CD4-positive, alpha-beta T cell (primary cell): Measurements from ENCODE around the gene P2RY13. TPM values are rescaled to one million over a fixed set of nuclear protein-coding genes. Genes with fewer than 3 reads are reported as not detected.

Experiments
- ATAC-seq: fragments of 200-7000 bp; cut with Tn5 transposase; one replicate; pipeline ENCODE4 v1.10.0; 2022; ENCODE audit warnings: mild to moderate bottlenecking; ENCODE audit not compliant: poor library complexity
- CTCF ChIA-PET: fragments of 350-600 bp; sonication (Branson Sonifier 250); formaldehyde crosslinking; loops from one replicate; lab custom pipeline; 2021; ENCODE audit warnings: antibody characterized with exemption, inconsistent platforms; lab: Charles Lee
- POLR2A ChIA-PET: fragments of 350-600 bp; sonication (Branson Sonifier 250); formaldehyde crosslinking; loops from one replicate; lab custom pipeline; 2021; ENCODE audit warnings: antibody characterized with exemption, inconsistent platforms; lab: Charles Lee
- DNase-seq, 14 experiments: peaks; one replicate each; pipeline ENCODE4 v3.0.0-alpha.2; 2013 to 2020; ENCODE audit warnings: mixed read lengths in 2 of 14
- H3K27ac ChIP-seq, 2 donors: one replicate each; pipeline versions ENCODE4 v1.5.1 to v1.7.0; 2013; ENCODE audit warnings: low read length in 2 of 2, low read depth in 1 of 2, mild to moderate bottlenecking in 1 of 2
- H3K27me3 ChIP-seq, 2 experiments: 1 replicate in 1 of 2; 2 replicates in 1 of 2; pipeline versions ENCODE4 v1.6.1 to v1.7.0; 2013; ENCODE audit warnings: low read length in 2 of 2, control low read depth in 1 of 2, mild to moderate bottlenecking in 1 of 2, moderate library complexity in 1 of 2; ENCODE audit not compliant: insufficient read depth in 2 of 2, control insufficient read depth in 1 of 2
- H3K36me3 ChIP-seq: one replicate; pipeline ENCODE4 v1.6.1; 2013; ENCODE audit warnings: low read length, control low read depth; ENCODE audit not compliant: insufficient read depth
- H3K4me1 ChIP-seq: one replicate; pipeline ENCODE4 v1.6.1; 2013; ENCODE audit warnings: low read length, control low read depth; ENCODE audit not compliant: insufficient read depth
- H3K4me3 ChIP-seq: one replicate; pipeline ENCODE4 v1.5.1; 2013; ENCODE audit warnings: mild to moderate bottlenecking, low read length, moderate library complexity
- H3K9me3 ChIP-seq, 2 experiments: 1 replicate in 1 of 2; 2 replicates in 1 of 2; pipeline versions ENCODE4 v1.6.1 to v1.7.0; 2013; ENCODE audit warnings: low read length in 2 of 2, mild to moderate bottlenecking in 2 of 2, control low read depth in 1 of 2, moderate library complexity in 1 of 2; ENCODE audit not compliant: control insufficient read depth in 1 of 2, insufficient read depth in 1 of 2
- H3K27ac Mint-ChIP-seq: one replicate; pipeline ENCODE4 v1.8.0; 2020; ENCODE audit warnings: mixed read lengths
- H3K27me3 Mint-ChIP-seq: one replicate; pipeline ENCODE4 v1.8.0; 2021; ENCODE audit warnings: mixed read lengths
- H3K36me3 Mint-ChIP-seq: one replicate; pipeline ENCODE4 v1.8.0; 2021; ENCODE audit warnings: low read depth, mixed read lengths
- H3K4me1 Mint-ChIP-seq: one replicate; pipeline ENCODE4 v1.8.0; 2021; ENCODE audit warnings: low read depth, mixed read lengths
- H3K4me3 Mint-ChIP-seq: one replicate; pipeline ENCODE4 v1.8.0; 2020; ENCODE audit warnings: mild to moderate bottlenecking, mixed read lengths
- H3K9me3 Mint-ChIP-seq: one replicate; pipeline ENCODE4 v1.8.0; 2020; ENCODE audit warnings: mixed read lengths
- intact Hi-C, 2 experiments: fragments of 100-400 bp; cut with DNase I in 1 of 2; cut with micrococcal nuclease in 1 of 2; formaldehyde crosslinking; loops; one replicate each; pipeline versions ENCODE4 v1.15.1 to v1.9.0; 2023 to 2025; cut with DNase I, micrococcal nuclease
- total RNA-seq, 174 experiments: library from RNA in 2 of 174; stranded (reverse) in 2 of 174; gene quantifications; one replicate each; pipeline ENCODE4 v1.2.3 and lab custom pipeline; 2021 to 2026
- TF ChIP-seq, protein P1 (sequence below): fragments of 200-600 bp; IDR thresholded peaks from one replicate; pipeline ENCODE4 v1.8.0; 2022; ENCODE audit warnings: antibody characterized with exemption, mild to moderate bottlenecking

Gene P2RY13
- total RNA-seq, 2 experiments from 2014 or later = 0.08 TPM; not detected in 1

DNA sequence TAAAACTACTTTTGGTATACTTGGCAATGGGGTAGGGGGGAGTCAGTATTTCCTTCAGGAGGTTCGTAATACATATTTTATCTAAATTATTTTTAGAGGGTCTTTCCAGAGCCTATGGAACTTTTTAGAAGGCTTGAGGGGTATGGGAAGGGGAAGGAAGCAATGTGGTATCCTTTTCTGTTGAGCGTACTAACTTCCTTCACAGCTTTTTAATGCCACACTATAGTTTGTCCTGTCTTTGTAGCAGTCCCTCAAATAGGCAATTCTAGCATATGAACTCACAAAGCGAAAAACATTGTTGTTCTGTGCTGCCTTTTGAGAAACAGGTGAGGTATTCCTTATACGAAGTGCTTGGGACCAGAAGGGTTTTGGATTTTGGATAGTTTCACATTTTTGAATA, 22.3 kb upstream of the P2RY13 start:
- no peaks in the 10 kb centered on the region for H3K9me3 ChIP-seq
- ChIA-PET POLR2A (no interaction called here), CTCF (no interaction called here)
- DNase-seq (no peak), ATAC-seq (no peak)
- H3K4me3 Mint-ChIP-seq = no peak overlapping the region
- H3K4me1 Mint-ChIP-seq = peaks cover 6% of the 10 kb centered on the region
- no peak overlapping the region for H3K27ac Mint-ChIP-seq
- no peaks in the 10 kb centered on the region for H3K27me3 ChIP-seq
- H3K27me3 Mint-ChIP-seq = peaks cover 31% of the 10 kb centered on the region
- H3K36me3 ChIP-seq = no peaks in the 10 kb centered on the region
- H3K9me3 Mint-ChIP-seq = no peaks in the 10 kb centered on the region
- TF ChIP-seq, protein P1, sequence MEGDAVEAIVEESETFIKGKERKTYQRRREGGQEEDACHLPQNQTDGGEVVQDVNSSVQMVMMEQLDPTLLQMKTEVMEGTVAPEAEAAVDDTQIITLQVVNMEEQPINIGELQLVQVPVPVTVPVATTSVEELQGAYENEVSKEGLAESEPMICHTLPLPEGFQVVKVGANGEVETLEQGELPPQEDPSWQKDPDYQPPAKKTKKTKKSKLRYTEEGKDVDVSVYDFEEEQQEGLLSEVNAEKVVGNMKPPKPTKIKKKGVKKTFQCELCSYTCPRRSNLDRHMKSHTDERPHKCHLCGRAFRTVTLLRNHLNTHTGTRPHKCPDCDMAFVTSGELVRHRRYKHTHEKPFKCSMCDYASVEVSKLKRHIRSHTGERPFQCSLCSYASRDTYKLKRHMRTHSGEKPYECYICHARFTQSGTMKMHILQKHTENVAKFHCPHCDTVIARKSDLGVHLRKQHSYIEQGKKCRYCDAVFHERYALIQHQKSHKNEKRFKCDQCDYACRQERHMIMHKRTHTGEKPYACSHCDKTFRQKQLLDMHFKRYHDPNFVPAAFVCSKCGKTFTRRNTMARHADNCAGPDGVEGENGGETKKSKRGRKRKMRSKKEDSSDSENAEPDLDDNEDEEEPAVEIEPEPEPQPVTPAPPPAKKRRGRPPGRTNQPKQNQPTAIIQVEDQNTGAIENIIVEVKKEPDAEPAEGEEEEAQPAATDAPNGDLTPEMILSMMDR = no peak
- intact Hi-C loops = no loop called here
- H3K4me3 ChIP-seq = no peak overlapping the region
- H3K4me1 ChIP-seq = no peaks in the 10 kb centered on the region
- no peak overlapping the region for H3K27ac ChIP-seq
- H3K36me3 Mint-ChIP-seq = no peaks in the 10 kb centered on the region

DNA sequence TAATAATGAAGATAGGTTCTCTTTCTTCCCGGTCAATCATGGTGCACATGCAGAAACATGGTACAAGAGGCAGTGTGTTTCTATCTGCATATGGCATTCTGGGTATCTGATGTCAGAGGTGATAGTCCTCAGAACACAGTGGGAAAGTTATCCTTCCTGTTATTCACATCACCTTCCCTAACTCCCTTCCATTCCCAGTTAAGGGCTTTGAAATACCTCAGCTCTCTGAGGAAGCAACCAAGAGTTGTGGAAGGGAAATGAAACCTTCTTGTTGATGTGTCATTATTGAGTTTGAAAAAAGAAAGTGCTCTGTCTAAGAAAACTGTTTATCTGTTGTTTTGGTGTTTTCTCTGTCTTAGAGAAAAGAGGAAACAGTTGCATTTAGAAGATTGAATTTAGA, 21.9 kb upstream of the P2RY13 start:
- Histone ChIP-seq H3K27me3 (no peaks in the 10 kb centered on the region), H3K9me3 (no peaks in the 10 kb centered on the region), H3K4me1 (no peaks in the 10 kb centered on the region), H3K4me3 (no peak overlapping the region), H3K27ac (no peak overlapping the region), H3K36me3 (no peaks in the 10 kb centered on the region)
- no peaks in the 10 kb centered on the region for H3K9me3 Mint-ChIP-seq
- DNase-seq (peak in 2 of 14 experiments; percentile 5 to 19), ATAC-seq (no peak)
- ChIA-PET CTCF (no interaction called here), POLR2A (no interaction called here)
- TF ChIP-seq, protein P1 = no peak
- intact Hi-C loops = no loop called here
- H3K36me3 Mint-ChIP-seq = no peaks in the 10 kb centered on the region
- no peak overlapping the region for H3K4me3 Mint-ChIP-seq
- H3K4me1 Mint-ChIP-seq = peaks cover 9% of the 10 kb centered on the region
- no peak overlapping the region for H3K27ac Mint-ChIP-seq
- H3K27me3 Mint-ChIP-seq = peaks cover 34% of the 10 kb centered on the region

DNA sequence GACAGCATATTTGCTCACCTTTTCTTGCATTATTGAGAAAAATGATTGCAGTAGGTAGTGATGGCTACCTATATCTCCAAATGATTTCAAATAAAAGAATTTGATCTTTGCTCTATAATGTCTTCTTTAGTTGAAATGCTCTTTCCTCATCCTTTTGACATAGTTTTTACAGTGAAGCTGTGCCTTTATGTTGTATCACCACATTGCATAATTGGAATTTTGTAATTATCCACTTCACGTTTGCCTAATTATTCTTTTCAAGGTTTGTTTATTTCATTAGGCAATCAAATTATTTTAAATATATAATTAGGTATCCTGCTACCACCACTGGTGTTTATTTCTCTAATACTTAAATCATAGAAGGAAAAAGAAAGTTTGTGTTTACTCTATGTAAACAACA, 21.3 kb upstream of the P2RY13 start:
- H3K36me3 Mint-ChIP-seq = no peaks in the 10 kb centered on the region
- H3K9me3 ChIP-seq = no peaks in the 10 kb centered on the region
- no peaks in the 10 kb centered on the region for H3K27me3 ChIP-seq
- H3K36me3 ChIP-seq = no peaks in the 10 kb centered on the region
- H3K27ac ChIP-seq = no peak overlapping the region
- peaks cover 14% of the 10 kb centered on the region for H3K4me1 Mint-ChIP-seq
- no peak overlapping the region for H3K27ac Mint-ChIP-seq
- ChIA-PET POLR2A (no interaction called here), CTCF (no interaction called here)
- intact Hi-C loops = no loop called here
- no peak overlapping the region for H3K4me3 ChIP-seq
- no peaks in the 10 kb centered on the region for H3K4me1 ChIP-seq
- TF ChIP-seq, protein P1 = no peak
- no peaks in the 10 kb centered on the region for H3K9me3 Mint-ChIP-seq
- DNase-seq (no peak), ATAC-seq (no peak)
- no peak overlapping the region for H3K4me3 Mint-ChIP-seq
- peaks cover 39% of the 10 kb centered on the region for H3K27me3 Mint-ChIP-seq
